ENCODE measurements around the gene TCF23.
"Not testable (repeated sequence)": the region's sequence is repeated elsewhere in the genome, so short reads cannot be mapped to it uniquely, and the experiment has no call there.

Gene TCF23

DNA sequence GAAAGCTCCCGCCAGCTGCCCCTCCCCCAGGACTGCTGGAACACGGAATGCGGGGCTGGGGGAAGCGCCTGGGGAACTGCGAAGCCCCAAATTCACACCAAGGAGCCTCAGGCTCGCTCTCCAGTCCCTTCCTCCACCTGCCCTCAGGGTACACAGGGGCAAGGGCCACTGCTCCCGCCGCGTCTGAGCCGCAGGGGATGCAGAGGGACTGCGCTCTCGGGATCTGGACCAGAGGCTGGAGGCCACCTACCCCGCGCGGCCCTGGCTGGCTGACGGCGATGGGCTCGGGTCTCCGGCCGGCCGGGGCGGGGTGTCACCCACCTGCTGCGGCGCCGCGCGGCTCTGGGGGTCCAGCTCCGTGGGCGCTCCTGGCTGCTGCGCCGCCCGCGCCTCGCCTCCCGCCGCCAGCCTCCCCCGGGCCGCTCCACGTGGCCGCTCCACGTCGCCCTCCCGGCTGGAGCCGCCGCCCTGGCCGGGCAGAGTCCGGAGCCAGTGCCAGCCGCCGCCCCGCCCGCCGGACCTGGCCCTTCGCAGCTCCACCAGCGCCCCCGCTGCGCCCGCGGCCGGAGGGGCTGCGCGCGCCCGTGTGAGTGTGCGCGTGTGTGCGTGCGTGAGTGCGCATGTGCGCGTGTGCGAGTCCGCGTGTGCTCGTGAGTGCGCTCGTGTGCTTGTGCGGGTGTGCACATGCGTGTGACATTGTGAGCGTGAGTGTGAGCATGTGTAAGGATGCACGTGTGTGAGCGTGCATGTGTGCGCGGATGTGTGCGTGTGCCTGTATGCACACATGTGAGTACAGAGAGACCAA, 30.1 kb upstream of the TCF23 start, which contains the start of gene CGREF1:
Gene CGREF1, minus strand, starts transcription at position 604 of the 805 bp plus-strand sequence. CDS start 14,762 bp downstream, outside the sequence.
- H3K4me3 Mint-ChIP-seq, result peak within 1 kb of the TSS; percentile 76 to 87 (median 80)
- TF ChIP-seq, protein P1, sequence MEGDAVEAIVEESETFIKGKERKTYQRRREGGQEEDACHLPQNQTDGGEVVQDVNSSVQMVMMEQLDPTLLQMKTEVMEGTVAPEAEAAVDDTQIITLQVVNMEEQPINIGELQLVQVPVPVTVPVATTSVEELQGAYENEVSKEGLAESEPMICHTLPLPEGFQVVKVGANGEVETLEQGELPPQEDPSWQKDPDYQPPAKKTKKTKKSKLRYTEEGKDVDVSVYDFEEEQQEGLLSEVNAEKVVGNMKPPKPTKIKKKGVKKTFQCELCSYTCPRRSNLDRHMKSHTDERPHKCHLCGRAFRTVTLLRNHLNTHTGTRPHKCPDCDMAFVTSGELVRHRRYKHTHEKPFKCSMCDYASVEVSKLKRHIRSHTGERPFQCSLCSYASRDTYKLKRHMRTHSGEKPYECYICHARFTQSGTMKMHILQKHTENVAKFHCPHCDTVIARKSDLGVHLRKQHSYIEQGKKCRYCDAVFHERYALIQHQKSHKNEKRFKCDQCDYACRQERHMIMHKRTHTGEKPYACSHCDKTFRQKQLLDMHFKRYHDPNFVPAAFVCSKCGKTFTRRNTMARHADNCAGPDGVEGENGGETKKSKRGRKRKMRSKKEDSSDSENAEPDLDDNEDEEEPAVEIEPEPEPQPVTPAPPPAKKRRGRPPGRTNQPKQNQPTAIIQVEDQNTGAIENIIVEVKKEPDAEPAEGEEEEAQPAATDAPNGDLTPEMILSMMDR (IDR thresholded peaks at IDR 0.05; ENCODE audit: unreplicated experiment in 3 of 3), result no peak
- H3K27me3 Mint-ChIP-seq (ENCODE audit: low read depth), result peaks cover 77% of the 10 kb centered on the region

DNA sequence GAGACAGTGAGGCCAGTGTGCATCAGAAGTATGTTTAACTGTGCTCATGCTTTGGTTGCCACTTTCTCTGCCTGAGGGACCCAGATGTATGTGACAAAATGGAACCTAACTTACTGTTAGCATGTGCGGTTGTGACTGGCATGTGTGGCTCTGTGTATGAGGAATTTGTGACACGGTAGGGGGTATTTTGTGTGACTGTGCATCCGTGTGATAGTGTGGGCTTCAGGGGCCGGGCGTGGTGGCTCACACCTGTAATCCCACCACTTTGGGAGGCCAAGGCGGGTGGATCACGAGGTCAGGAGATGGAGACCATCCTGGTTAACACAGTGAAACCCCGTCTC, 29.5 kb upstream of the TCF23 start:
- Mint-ChIP-seq H3K27me3 (ENCODE audit: low read depth) (peaks cover 75% of the 10 kb centered on the region), H3K4me3 (peak overlapping the region; percentile 76 to 87 (median 80))
- H3K27ac Mint-ChIP-seq; H3K36me3 Mint-ChIP-seq (ENCODE audit: low read depth); H3K4me1 Mint-ChIP-seq; H3K9me3 Mint-ChIP-seq: not testable (repeated sequence)

More for the DNA sequence above, 30.1 kb upstream of the TCF23 start, which contains the start of gene CGREF1:
- H3K9me3 Mint-ChIP-seq, result peaks cover 2% of the 10 kb centered on the region
- H3K4me1 Mint-ChIP-seq, result peaks cover 6% of the 10 kb centered on the region
- H3K36me3 Mint-ChIP-seq (ENCODE audit: low read depth), result no peaks in the 10 kb centered on the region
- no peak within 1 kb of the TSS for H3K27ac Mint-ChIP-seq

DNA sequence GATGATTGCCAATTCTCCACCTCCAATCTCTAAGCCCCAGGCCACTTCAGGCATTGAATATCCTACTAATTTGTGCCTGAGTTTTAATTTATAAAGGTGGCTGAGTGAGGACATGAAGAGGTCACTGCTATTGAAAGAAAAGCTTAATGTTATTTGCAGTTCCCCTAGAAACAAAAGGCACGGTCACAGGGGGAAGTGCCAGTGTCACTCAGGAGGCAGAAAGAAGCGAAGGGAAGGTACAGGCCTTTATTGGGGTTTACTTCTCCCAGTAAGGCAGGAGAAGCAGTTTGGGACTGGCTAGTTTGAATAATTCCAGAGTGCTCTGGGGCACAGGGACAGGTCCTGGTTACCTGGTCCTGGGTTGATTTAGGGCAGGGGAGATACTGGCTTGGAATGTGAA, 26.9 kb upstream of the TCF23 start:
- H3K27me3 Mint-ChIP-seq (ENCODE audit: low read depth), result peaks cover 61% of the 10 kb centered on the region
- H3K36me3 Mint-ChIP-seq (ENCODE audit: low read depth), result no peaks in the 10 kb centered on the region
- H3K4me1 Mint-ChIP-seq, result peaks cover 6% of the 10 kb centered on the region
- H3K4me3 Mint-ChIP-seq, result peak overlapping the region; percentile 43 to 87 (median 48)
- peaks cover 2% of the 10 kb centered on the region for H3K9me3 Mint-ChIP-seq
- no peak overlapping the region for H3K27ac Mint-ChIP-seq
- TF ChIP-seq, protein P1 (IDR thresholded peaks at IDR 0.05; ENCODE audit: unreplicated experiment in 3 of 3), result no peak

DNA sequence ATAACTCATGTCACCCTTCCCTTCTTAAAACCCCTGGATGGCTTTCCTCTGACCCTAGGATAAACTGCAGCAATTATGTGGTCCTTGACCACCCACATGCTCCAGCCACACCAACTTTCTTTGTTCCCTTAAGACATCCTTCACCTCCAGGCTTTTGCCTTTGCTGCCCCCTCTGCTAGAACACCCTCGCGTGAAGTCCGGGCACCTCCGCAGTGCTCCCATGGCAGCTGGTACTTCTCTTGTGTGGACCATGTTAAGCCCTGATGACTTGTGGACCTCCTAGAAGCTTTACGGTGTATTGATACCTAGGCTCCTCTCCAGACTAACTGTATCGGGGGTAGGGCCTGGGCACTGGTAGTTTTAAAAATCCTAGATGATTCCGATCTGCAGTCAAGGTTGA, 26.0 kb upstream of the TCF23 start:
- Mint-ChIP-seq H3K9me3 (peaks cover 2% of the 10 kb centered on the region), H3K4me3 (peak overlapping the region; percentile 86 to 89 (median 87)), H3K27me3 (ENCODE audit: low read depth) (peaks cover 52% of the 10 kb centered on the region), H3K27ac (peak overlapping the region in 1 of 3 experiments; percentile 20), H3K36me3 (ENCODE audit: low read depth) (no peaks in the 10 kb centered on the region), H3K4me1 (peaks cover 6% of the 10 kb centered on the region)
- TF ChIP-seq, protein P1 (IDR thresholded peaks at IDR 0.05; ENCODE audit: unreplicated experiment in 3 of 3), result no peak

DNA sequence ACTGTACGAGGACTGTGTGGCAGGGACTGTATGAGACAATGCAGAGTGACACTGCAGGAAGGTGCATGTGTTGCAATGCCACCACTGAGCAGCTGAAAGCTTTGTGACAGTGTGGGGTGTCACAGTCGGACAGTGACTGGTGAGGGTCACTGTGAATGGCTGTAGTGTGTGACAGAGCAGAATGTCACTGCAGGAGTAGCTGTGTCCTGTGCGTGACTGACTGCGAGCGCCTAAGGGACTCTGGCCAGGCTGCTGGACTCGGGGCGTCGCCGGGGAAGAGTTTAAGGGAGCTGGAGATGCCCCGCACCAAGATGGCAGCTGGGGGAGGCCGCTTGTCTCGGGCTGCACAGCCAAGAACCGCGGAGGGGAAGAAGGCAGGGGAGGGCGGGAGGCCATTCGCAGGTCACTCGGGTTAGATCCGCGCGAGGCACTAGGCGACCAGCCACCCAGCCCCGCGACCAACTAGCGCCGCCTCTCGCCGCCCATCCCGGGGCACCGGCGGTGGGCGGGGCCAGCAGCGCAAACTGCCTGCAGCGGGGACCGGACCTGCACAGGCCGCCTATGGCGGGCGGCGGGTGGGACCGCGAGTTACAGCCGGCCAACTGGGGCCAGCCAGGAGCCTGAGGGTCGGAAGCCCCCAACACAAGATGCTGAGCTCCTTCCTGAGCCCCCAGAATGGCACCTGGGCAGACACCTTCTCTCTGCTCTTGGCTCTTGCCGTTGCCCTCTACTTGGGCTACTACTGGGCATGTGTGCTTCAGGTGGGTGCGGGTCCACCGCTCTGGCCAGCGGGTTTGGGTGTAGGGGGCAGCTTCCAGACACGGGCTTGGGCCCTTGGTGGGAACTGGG, 25.3 kb upstream of the TCF23 start, which contains the start of gene ABHD1:
Gene ABHD1, plus strand, starts transcription at position 514 of the 849 bp plus-strand sequence. Its CDS starts 134 bp downstream, at position 648.
- Mint-ChIP-seq H3K27me3 (ENCODE audit: low read depth) (peaks cover 45% of the 10 kb centered on the region), H3K4me1 (peaks cover 6% of the 10 kb centered on the region), H3K9me3 (peaks cover 2% of the 10 kb centered on the region), H3K4me3 (peak within 1 kb of the TSS; percentile 86 to 89 (median 87)), H3K27ac (peak within 1 kb of the TSS in 2 of 3 experiments; percentile 0 to 20), H3K36me3 (ENCODE audit: low read depth) (no peaks in the 10 kb centered on the region)
- TF ChIP-seq, protein P1 (IDR thresholded peaks at IDR 0.05; ENCODE audit: unreplicated experiment in 3 of 3), result no peak

DNA sequence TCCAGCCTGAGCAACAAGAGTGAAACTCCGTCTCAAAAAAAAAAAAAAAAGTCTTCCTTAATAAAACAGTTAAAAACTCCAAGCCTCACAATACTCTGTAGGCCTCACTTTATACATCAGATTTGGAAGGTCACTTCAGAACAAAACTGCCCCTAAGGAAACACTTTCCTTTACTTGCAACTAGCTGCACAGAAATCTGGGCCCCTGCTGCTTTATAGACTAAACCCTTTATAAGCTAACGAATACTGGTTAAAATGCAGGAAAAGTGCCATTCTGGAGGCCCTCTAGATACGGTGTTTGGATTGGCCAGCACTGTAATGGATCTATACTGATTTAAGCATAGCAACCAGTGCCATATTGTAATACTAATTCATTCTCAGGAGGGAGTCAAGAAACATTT, 23.7 kb upstream of the TCF23 start:
- TF ChIP-seq, protein P1 (IDR thresholded peaks at IDR 0.05; ENCODE audit: unreplicated experiment in 3 of 3), result no peak
- H3K4me1 Mint-ChIP-seq, result peaks cover 6% of the 10 kb centered on the region
- peak overlapping the region in 2 of 3 experiments; percentile 18 to 45 for H3K27ac Mint-ChIP-seq
- H3K27me3 Mint-ChIP-seq (ENCODE audit: low read depth), result peaks cover 31% of the 10 kb centered on the region
- H3K4me3 Mint-ChIP-seq, result peak overlapping the region; percentile 31 to 73 (median 63)
- peaks cover 10% of the 10 kb centered on the region for H3K36me3 Mint-ChIP-seq (ENCODE audit: low read depth)
- H3K9me3 Mint-ChIP-seq, result peaks cover under 1% of the 10 kb centered on the region

All from nephron (organoid).